ENCODE data around the gene GABRB3.

The GABRB3 gene

DNA sequence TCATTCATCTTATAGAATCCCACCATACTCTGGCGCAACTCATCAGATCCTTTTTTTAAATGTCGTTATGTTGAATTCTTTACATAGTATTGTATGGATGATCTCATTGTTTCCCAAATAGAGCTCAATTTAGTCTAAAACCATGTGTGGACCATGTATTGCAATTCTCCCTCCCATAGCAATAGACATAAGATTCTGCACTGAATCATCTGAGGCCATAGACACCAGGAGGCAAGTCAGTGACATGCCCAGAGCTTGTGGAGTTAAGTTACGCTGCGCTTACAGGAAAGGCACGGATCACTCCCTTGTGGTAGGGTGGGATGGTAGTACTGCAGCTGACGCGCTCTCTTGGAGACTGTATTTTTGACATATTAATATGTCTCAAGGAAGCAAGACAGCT is 211.0 kb downstream of the GABRB3 start:
- DNase-seq (ENCODE audit: low read depth in 4 of 4, low spot score in 1 of 4): no peak

DNA sequence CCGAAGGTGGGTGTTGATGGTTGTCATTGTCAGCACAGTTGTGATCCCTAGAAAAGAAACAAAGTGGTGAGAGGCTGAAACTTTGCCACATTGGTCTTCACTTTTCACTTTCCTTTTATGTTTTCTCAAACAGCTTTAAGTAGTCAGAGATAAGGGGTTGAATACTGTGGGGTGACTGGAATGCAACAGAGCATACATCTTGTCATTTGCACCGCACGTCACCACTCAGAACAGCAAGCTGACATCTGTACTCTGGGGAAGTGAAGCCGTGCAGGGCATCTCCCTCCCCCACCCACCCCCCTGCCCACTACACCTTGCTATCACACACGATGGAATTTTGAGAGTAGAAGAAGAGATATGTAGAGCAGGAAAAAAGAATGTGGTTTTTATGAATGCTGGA is 211.7 kb downstream of the GABRB3 start:
- DNase-seq (ENCODE audit: low read depth in 4 of 4, low spot score in 1 of 4): no peak

DNA sequence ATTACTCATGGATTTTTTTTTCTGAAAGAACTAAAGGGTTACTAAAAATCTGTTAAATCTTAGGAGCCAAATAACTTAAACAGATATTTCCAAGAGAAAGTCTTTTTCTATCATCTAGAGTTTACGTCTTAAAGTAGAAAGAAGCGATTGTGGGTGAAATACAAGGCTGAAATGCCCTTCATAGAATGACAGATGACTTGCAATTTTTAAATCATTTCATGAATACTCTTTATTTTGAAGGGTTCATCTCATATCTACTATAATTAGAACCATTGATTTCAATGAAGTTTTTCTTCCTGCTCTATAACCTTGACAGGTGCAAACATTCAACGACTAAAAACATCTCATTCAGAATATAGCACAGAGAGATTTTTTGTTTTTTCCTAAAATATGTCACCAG is 217.0 kb downstream of the GABRB3 start:
- no peak for DNase-seq (ENCODE audit: low read depth in 4 of 4, low spot score in 1 of 4)

DNA sequence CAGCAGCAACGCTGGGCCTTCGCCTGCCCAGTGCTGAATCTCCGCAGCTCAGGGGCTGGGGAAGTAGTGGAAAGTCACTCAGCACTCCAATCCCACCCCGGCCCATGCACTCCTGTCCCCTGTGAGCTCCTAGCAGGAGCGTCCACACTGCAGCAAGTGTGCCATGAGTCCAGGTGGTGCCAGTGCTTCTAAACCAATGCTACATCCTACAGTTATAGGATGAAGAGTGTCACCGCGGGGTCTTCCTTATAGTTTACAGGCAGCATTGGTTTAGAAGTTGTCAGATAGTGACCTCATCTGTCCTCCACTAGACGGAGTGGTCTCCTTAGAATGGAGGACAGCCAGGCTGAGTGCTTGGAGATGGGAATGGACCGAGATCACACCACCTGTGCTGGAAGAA is 221.4 kb downstream of the GABRB3 start:
- DNase-seq (ENCODE audit: low read depth in 4 of 4, low spot score in 1 of 4): no peak

DNA sequence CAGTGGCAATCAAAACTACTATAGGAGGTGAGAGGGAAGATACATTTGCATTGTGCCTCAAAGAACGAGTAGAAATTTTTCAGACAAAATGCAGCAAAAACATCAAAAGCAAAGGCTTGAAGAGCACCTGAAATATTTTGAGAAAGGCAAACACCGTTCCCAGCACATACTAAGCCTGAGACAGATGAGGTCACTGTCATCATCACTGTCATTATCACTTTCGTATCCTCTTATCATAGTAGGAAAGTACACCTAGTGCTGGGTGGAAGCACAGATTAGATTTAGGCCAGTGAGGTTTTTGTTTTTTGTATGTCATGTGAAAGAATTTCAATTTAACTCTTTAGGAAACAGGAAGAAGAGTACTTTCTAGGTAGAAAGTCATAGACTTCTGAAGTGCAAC is 222.0 kb downstream of the GABRB3 start:
- no peak for DNase-seq (ENCODE audit: low read depth in 4 of 4, low spot score in 1 of 4)

DNA sequence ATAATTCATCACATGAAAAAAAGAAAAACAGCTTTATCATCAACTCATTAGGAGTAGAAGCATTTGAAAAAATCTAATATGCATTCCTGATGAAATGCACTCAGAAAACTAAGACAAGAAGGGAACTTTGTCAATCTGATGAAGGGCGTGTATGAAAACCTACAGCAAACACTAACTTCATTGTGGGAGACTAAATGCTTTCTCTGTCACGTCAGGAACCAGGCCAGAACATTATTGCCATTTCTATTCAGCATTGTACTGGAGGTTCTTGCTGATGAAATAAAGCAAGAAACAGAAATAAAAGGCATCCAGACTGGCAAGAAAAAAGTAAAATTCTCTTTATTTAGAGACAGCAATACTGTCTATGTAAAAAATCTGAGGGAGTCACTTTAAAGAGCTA is 235.2 kb downstream of the GABRB3 start:
- no peak for DNase-seq (ENCODE audit: low read depth in 4 of 4, low spot score in 1 of 4)

DNA sequence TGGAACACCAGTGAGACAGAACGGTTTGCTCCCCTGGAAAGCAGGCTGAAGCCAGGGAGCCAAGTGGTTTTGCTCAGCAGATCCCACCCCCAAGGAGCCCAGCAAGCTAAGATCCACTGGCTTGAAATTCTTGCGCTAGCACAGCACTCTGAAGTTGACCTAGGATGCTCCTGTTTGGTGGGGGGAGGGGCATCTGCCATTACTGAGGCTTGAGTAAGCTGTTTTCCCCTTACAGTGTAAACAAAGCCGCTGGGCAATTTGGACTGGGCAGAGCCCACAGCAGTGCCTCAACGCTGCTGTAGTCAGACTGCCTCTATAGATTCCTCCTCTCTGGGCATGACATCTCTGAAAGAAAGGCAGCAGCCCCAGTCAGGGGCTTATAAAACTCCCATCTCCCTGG is 241.4 kb downstream of the GABRB3 start:
- no peak for DNase-seq (ENCODE audit: low read depth in 4 of 4, low spot score in 1 of 4)

DNA sequence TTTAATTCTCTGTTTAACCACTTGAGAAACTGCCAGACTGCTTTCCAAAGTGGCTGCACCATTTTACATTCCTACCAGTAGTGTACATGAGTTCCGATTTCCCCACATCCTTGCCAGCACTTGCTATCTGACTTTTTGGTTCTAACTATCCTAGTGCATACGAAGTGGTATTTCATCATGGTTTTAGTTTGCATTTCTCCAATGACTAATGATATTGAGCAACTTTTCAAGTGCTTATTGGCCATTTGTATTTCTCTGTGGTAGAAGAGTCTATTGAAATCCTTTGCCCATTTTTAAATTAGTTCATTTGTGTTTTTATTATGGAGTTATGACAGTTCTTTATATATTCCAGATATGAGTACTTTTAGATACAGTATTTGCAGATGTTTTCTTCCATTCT is 247.8 kb downstream of the GABRB3 start:
- no peak for DNase-seq (ENCODE audit: low read depth in 4 of 4, low spot score in 1 of 4)

DNA sequence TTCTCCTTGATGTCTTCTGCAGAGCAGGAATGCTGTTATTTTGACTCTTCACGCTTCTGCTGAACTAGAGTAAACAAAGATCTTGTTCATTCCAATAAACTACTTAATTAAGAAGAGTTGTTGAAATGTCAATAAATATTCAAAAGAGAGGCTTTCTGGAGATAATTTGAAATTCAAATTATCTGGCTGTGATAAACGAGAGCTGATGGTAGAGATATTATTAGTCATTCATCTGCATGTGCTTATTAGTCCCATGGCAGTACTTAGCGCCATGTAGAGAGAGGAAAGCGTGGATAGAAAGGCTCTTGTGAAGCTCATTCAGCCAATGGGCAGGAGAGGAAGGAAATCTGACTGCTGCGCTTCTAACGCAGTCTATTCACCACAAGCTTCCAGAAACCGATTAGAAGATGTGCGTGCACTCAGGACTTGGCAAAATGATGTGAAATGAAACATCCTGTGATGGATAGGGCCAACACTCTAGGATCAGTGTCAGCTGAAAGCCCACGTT is 251.1 kb downstream of the GABRB3 start:
- DNase-seq (ENCODE audit: low read depth in 4 of 4, low spot score in 1 of 4): no peak

DNA sequence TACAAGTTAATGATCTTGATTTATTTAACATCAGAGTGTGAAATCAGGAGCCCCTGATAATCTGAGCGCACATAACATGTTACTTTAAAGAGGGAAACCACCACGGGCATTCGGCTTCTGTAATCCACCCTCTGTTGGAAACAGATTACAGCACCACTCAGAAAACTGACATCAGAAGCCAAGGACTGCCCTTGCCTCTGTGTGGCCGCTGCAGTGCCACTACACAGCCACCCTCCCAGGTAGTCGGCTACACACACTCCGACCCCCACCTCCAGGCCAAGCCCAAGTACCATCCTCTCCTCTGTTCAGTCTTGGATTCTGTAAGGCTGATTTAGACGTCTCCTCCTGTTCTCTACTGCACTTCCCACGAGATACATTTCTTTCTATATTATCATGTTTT is 251.7 kb downstream of the GABRB3 start:
- no peak for DNase-seq (ENCODE audit: low read depth in 4 of 4, low spot score in 1 of 4)

DNA sequence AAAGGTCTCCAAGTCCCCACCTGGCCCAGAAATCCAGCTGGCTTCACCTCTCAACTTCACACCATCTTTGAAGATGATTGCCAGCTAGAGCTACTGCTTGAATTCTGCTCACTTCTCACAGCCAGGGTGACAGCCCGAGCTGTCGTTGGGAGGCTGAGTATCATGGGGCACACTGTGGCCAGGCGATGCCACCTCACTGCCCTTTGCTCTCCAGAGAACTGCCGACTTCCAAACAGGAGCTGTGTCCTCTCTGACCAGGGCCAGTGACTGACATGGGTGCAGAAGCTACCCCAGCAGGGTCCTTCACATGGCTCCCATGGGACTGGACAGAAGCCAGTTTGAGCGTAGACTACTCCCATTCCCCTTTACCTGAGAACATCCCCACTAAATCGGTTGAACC is 254.0 kb downstream of the GABRB3 start:
- no peak for DNase-seq (ENCODE audit: low read depth in 4 of 4, low spot score in 1 of 4)

DNA sequence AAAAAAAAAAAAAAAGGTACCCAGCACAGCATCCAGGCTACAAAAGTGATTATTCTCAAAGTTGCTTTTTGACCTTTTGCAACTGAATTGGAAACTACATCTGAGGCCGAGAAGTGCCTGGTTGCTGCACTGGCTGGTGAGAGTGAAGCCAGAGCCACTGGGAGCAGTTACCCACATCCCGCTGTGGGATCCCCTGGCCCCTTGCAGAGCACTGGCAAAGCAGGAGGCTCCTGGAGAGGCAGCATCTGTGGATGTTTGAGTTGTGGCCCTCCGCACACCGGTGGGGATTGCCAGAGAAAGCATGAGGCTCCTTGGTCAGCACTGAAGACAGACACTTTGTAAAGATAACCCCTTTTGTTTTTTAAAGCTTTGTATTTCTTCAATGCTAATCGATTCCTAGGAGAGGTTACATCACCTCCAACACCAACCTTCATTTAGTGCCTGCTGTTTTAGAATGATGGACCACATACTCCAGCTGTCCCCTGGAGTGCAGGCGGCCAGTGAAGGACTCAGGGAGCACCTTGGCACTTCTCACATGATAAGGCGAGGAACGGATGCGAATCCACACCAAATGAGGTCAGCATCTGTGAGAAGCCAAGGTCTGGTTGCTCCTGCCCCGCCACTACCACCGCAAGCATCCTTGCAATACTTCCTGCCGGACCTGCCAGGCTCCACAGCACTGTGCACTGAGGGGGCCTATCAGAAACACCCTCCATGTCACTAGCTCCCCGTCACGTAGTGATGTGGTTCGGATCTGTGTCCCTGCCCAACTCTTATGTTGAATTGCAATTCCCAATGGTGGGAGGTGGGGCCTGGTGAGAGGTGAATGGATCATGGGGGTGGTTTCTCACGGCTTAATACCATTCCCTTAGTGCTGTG is 256.5 kb downstream of the GABRB3 start:
- DNase-seq (ENCODE audit: low read depth in 4 of 4, low spot score in 1 of 4): no peak

DNA sequence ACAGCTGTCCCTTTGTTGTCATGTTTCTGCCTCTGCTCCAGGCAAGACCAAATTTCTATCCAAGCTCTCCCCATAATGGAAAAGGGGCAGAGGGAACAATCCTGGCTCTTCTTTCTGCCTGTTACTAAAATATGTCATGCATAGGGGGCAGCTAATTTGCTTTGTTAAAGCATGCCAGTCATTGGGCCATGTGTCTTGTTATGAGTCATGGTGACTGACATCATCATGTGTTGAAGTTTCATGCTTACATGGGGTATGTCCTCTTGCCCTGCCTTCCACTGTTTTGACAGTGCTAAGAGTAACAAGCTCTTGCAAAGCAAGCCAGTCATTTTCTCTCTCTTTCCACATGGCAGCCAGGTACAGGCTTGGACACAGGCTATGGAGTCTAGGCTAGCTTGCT is 268.9 kb downstream of the GABRB3 start:
- no peak for DNase-seq (ENCODE audit: low read depth in 4 of 4, low spot score in 1 of 4)
